GM12878 (cell line): ENCODE measurements around the gene NOP56. TPM values are rescaled to one million over a fixed set of nuclear protein-coding genes. Genes with fewer than 3 reads are reported as not detected.

Experiments used
- BMI1 ChIP-seq: fragments of 450-650 bp; IDR thresholded peaks from 2 replicates; pipeline ENCODE4 v1.6.1; 2016; ENCODE audit warnings: mild to moderate bottlenecking, moderate library complexity, borderline replicate concordance
- CREB1 ChIP-seq: IDR thresholded peaks from 2 replicates; pipeline ENCODE4 v1.6.1; 2012; ENCODE audit warnings: low read depth, mild to moderate bottlenecking, inconsistent platforms
- CREM ChIP-seq: IDR thresholded peaks from 2 replicates; pipeline ENCODE4 v1.6.1; 2014; ENCODE audit warnings: antibody characterized with exemption, low read depth
- HDGF ChIP-seq: fragments of 450-650 bp; IDR thresholded peaks from 2 replicates; pipeline ENCODE4 v1.6.1; 2016; ENCODE audit warnings: antibody characterized with exemption
- LARP7 ChIP-seq: fragments of 450-650 bp; IDR thresholded peaks from 2 replicates; pipeline ENCODE4 v1.6.1; 2017; ENCODE audit warnings: mild to moderate bottlenecking
- MTA3 ChIP-seq: IDR thresholded peaks from 2 replicates; pipeline ENCODE4 v1.6.1; 2012; ENCODE audit warnings: low read length, inconsistent platforms, borderline replicate concordance
- NBN ChIP-seq: fragments of 450-650 bp; IDR thresholded peaks from 2 replicates; pipeline ENCODE4 v1.6.1; 2016
- POLR2A ChIP-seq: IDR thresholded peaks from 2 replicates; pipeline ENCODE4 v1.6.1; 2011; ENCODE audit warnings: low read depth, mild to moderate bottlenecking, low read length
- SMAD1 ChIP-seq: fragments of 450-650 bp; IDR thresholded peaks from 2 replicates; pipeline ENCODE4 v1.6.1; 2018; ENCODE audit warnings: mild to moderate bottlenecking, low read depth; ENCODE audit not compliant: partially characterized antibody
- TARDBP ChIP-seq: IDR thresholded peaks from 2 replicates; pipeline ENCODE4 v1.6.1; 2016; ENCODE audit warnings: borderline replicate concordance
- ZNF217 ChIP-seq: fragments of 450-650 bp; IDR thresholded peaks from 2 replicates; pipeline ENCODE4 v1.6.1; 2017; ENCODE audit warnings: antibody characterized with exemption, mild to moderate bottlenecking
- polyA plus RNA-seq, 11 experiments: library from polyadenylated mRNA; depleted of rRNA in 4 of 11; unstranded in 6 of 11; stranded (reverse) in 5 of 11; fragments of >200 nt; fragmentation: Nextera tagmentation in 4 of 11; fragmentation: Illumina TruSeq in 1 of 11; extraction: Ambion mirVana in 4 of 11; extraction: Trizol in 1 of 11; gene quantifications; 1 replicate in 1 of 11; 2 replicates in 10 of 11; pipeline versions ENCODE4 v1.2.1 to v1.2.3, GENCODE V29; 2011 to 2016; ENCODE audit warnings: inconsistent platforms in 2 of 11, missing spikeins in 2 of 11, low read depth in 1 of 11
- total RNA-seq, 4 experiments: library from RNA; depleted of rRNA in 3 of 4; stranded (reverse); fragments of >200 nt in 3 of 4; fragmentation: Illumina TruSeq in 1 of 4; extraction: Trizol in 1 of 4; gene quantifications; 2 replicates each; pipeline versions ENCODE4 v1.2.1 to v1.2.3, GENCODE V29; 2013 to 2021
- TF ChIP-seq, protein P1 (sequence below): fragments of 450-650 bp; IDR thresholded peaks from 2 replicates; pipeline ENCODE4 v1.6.1; 2016; ENCODE audit warnings: mild to moderate bottlenecking
- TF ChIP-seq, protein P2 (sequence below): fragments of 450-650 bp; conservative IDR thresholded peaks from 2 replicates; pipeline ENCODE4 v1.6.1; 2017; ENCODE audit warnings: mild to moderate bottlenecking, moderate library complexity
- TF ChIP-seq, protein P3 (sequence below): fragments of 450-650 bp; IDR thresholded peaks from 2 replicates; pipeline ENCODE4 v1.6.1; 2018; ENCODE audit warnings: mild to moderate bottlenecking, low read depth, moderate library complexity; ENCODE audit not compliant: partially characterized antibody

Gene NOP56
- total and polyA plus RNA-seq, 10 of the 15 experiments (the other 5 are each of a cell fraction or from before 2014, with no cell fraction given): 254 to 550 (median 464) TPM

DNA sequence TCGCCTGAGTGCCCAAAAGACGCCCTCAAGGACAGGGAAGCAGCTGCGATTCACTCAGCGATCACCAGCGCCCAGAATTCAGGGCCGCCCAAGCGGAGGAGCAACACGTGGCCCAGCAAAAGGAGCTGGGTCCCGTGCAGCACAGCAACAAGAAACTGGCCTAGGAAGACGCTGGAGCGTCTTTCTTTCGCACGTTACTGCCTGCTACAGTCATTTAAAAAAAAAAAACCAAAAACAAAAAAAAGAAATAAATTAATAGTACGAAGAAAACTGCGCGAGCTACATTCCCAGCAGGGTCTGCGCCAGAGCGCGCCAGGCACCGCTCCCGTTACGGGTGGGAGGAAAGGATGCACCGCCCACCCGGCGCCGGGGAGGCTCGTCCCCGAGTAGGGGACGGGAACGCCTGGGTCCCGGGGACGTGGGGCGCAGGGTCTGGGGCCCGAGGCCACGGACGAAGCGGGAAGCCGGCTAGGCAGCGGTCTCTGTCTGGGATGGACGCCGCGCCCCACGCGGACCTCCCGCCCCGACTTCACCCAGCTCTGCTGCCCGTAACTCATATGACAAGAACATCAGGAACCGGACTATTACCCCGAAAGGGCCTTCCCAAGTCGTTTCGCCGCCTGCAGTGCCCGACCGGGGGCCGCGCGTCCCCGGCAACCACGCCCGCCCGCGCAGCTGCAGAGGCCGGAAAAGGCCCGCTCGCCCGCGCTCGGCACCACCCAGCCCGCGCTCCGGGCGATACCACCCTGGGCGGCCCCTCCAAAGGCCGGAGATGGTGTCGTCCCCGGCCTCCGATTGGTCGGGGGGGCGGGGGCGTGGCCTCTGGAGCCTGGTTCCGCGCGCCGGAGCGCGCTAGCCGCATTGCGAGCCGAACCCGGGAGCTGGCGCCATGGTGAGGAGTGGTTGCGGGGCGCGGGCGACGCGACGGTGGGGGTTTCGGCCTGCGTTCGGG lies at the start of gene NOP56 (continued):
- TF ChIP-seq POLR2A (peak; percentile 100), MTA3 (no peak), NBN (peak; percentile 71; the same call in 1 of the 2 replicates), SMAD1 (no peak), CREM (no peak), BMI1 (no peak), LARP7 (no peak; the same call in none of the 2 replicates), HDGF (0 out of 2 replicates have a peak, but pooled peaks have one; percentile 42), TARDBP (no peak), CREB1 (peak; percentile 7; the same call in 1 of the 2 replicates), ZNF217 (no peak; the same call in 1 of the 2 replicates)
- TF ChIP-seq, protein P1, sequence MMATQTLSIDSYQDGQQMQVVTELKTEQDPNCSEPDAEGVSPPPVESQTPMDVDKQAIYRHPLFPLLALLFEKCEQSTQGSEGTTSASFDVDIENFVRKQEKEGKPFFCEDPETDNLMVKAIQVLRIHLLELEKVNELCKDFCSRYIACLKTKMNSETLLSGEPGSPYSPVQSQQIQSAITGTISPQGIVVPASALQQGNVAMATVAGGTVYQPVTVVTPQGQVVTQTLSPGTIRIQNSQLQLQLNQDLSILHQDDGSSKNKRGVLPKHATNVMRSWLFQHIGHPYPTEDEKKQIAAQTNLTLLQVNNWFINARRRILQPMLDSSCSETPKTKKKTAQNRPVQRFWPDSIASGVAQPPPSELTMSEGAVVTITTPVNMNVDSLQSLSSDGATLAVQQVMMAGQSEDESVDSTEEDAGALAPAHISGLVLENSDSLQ: no peak
- TF ChIP-seq, protein P2, sequence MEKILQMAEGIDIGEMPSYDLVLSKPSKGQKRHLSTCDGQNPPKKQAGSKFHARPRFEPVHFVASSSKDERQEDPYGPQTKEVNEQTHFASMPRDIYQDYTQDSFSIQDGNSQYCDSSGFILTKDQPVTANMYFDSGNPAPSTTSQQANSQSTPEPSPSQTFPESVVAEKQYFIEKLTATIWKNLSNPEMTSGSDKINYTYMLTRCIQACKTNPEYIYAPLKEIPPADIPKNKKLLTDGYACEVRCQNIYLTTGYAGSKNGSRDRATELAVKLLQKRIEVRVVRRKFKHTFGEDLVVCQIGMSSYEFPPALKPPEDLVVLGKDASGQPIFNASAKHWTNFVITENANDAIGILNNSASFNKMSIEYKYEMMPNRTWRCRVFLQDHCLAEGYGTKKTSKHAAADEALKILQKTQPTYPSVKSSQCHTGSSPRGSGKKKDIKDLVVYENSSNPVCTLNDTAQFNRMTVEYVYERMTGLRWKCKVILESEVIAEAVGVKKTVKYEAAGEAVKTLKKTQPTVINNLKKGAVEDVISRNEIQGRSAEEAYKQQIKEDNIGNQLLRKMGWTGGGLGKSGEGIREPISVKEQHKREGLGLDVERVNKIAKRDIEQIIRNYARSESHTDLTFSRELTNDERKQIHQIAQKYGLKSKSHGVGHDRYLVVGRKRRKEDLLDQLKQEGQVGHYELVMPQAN: peak; percentile 72
- TF ChIP-seq, protein P3, sequence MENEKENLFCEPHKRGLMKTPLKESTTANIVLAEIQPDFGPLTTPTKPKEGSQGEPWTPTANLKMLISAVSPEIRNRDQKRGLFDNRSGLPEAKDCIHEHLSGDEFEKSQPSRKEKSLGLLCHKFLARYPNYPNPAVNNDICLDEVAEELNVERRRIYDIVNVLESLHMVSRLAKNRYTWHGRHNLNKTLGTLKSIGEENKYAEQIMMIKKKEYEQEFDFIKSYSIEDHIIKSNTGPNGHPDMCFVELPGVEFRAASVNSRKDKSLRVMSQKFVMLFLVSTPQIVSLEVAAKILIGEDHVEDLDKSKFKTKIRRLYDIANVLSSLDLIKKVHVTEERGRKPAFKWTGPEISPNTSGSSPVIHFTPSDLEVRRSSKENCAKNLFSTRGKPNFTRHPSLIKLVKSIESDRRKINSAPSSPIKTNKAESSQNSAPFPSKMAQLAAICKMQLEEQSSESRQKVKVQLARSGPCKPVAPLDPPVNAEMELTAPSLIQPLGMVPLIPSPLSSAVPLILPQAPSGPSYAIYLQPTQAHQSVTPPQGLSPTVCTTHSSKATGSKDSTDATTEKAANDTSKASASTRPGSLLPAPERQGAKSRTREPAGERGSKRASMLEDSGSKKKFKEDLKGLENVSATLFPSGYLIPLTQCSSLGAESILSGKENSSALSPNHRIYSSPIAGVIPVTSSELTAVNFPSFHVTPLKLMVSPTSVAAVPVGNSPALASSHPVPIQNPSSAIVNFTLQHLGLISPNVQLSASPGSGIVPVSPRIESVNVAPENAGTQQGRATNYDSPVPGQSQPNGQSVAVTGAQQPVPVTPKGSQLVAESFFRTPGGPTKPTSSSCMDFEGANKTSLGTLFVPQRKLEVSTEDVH: no peak
